ENCODE results near the gene PSRC1. TPM values are rescaled to one million over a fixed set of nuclear protein-coding genes. Genes with fewer than 3 reads are reported as not detected.

PSRC1 gene
- total and polyA plus RNA-seq, 2 donors (not counting 3 experiments of a cell fraction or from before 2014, with no cell fraction given), result 25.0 to 29.3 TPM

DNA sequence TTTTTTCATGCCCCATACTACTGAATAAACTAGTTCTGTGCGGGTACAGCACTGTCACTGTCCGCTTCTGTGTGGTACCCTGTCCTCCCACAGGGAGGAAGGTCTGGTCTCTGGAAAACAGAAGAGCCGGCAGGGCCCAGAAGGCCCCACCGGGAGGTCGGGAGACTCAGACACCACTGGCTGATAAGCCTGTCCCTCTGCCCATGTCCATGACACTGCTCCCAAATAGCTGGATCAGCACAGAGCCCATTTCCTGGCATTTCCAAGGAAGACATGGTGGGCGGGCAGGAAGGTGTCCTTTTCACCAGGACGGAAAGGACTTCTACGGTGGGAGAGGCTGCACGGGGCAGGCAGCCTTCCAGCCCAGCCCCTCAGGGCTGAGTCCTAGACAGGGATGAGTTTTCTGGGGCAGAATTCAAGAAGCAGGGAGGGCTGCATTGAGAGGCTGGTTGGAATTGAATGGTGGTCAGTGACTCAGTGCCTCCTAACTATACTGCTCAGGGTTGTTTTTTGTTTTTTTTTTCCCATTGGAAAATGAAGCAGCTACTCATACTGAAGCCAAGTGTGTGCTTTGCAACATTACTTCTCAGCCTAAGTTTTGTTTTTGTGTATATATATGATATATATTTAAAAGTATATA, 7.1 kb downstream of the PSRC1 start:
- H3K4me3 ChIP-seq (replicated peaks in 1 of 3; ENCODE audit: insufficient read depth in 1 of 3, low read depth in 1 of 3, low read length in 3 of 3), result no peak overlapping the region
- POLR2A ChIA-PET, result no interaction called here
- intact Hi-C loops (cut with micrococcal nuclease) (loop anchor here (10.0 kb wide), 1 partner anchor 209 kb away; the partner anchor contains the start of gene ATXN7L2), dilution Hi-C loops (cut with MboI; ENCODE audit: extremely low pct_ligation_motif_present, low sequenced_read_pairs) (no loop called here)
- H3K4me2 ChIP-seq (ENCODE audit: insufficient read depth, low read length), result no peak overlapping the region
- BruUV-seq (replicated peaks), result no TSS peak
- no peak overlapping the region for H3K27ac ChIP-seq (ENCODE audit: insufficient read depth, low read depth, low read length)
- FAIRE-seq (no peak), DNase-seq (ENCODE audit: low read depth, low spot score) (no peak)
- no peak for TF ChIP-seq POLR2A (IDR thresholded peaks at IDR 0.05; ENCODE audit: low read depth, low read length)
- TF ChIP-seq POLR2AphosphoS5 (IDR thresholded peaks at IDR 0.05; ENCODE audit: insufficient read depth, low read depth, low read length), result no peak
- TF ChIP-seq, protein P1, sequence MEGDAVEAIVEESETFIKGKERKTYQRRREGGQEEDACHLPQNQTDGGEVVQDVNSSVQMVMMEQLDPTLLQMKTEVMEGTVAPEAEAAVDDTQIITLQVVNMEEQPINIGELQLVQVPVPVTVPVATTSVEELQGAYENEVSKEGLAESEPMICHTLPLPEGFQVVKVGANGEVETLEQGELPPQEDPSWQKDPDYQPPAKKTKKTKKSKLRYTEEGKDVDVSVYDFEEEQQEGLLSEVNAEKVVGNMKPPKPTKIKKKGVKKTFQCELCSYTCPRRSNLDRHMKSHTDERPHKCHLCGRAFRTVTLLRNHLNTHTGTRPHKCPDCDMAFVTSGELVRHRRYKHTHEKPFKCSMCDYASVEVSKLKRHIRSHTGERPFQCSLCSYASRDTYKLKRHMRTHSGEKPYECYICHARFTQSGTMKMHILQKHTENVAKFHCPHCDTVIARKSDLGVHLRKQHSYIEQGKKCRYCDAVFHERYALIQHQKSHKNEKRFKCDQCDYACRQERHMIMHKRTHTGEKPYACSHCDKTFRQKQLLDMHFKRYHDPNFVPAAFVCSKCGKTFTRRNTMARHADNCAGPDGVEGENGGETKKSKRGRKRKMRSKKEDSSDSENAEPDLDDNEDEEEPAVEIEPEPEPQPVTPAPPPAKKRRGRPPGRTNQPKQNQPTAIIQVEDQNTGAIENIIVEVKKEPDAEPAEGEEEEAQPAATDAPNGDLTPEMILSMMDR (IDR thresholded peaks at IDR 0.05; ENCODE audit: extremely low read depth in 1 of 2, insufficient read depth in 1 of 2, low read depth in 1 of 2, low read length in 2 of 2), result no peak
- TF ChIP-seq MYC (IDR thresholded peaks at IDR 0.05; ENCODE audit: low read depth, low read length), result no peak
- TF ChIP-seq JUN (IDR thresholded peaks at IDR 0.05; ENCODE audit: borderline replicate concordance, insufficient read depth, insufficient read length, low read depth), result no peak
- TF ChIP-seq, protein P2, sequence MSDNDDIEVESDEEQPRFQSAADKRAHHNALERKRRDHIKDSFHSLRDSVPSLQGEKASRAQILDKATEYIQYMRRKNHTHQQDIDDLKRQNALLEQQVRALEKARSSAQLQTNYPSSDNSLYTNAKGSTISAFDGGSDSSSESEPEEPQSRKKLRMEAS (IDR thresholded peaks at IDR 0.05; ENCODE audit: insufficient read depth, insufficient read length), result no peak
- TF ChIP-seq EZH2 (IDR thresholded peaks at IDR 0.05; ENCODE audit: borderline replicate concordance, low read depth, low read length, severe bottlenecking), result no peak
- no peak for TF ChIP-seq FOS (IDR thresholded peaks at IDR 0.05; ENCODE audit: borderline replicate concordance, insufficient read depth, low read length)
- no peak for TF ChIP-seq GATA2 (IDR thresholded peaks at IDR 0.05; ENCODE audit: insufficient read depth, insufficient read length, low read depth, low read length)
- no peaks in the 10 kb centered on the region for H3K9me1 ChIP-seq (replicated peaks; ENCODE audit: control insufficient read depth, extremely low read depth, insufficient read depth, low read length)
- no peaks in the 10 kb centered on the region for H3K4me1 ChIP-seq (ENCODE audit: control insufficient read depth, extremely low read depth, insufficient read depth, low read length)
- H2AFZ ChIP-seq (ENCODE audit: low read depth, low read length), result no peak overlapping the region
- no peaks in the 10 kb centered on the region for H4K20me1 ChIP-seq (replicated peaks; ENCODE audit: control insufficient read depth, extremely low read depth, insufficient read depth, low read length)
- CTCF ChIA-PET, result interaction anchor here (0.7 to 4.8 kb wide), 6 partner anchors 10 to 257 kb away, joined by 3 to 282 read pairs (median 7); partner anchors contain the start of gene SORT1
- H3K9me3 ChIP-seq (replicated peaks; ENCODE audit: control insufficient read depth, insufficient read depth, low read length), result no peaks in the 10 kb centered on the region
- no peaks in the 10 kb centered on the region for H3K36me3 ChIP-seq (ENCODE audit: control insufficient read depth in 2 of 2, extremely low read depth in 1 of 2, insufficient read depth in 2 of 2, low read length in 2 of 2)
- H3K79me2 ChIP-seq (ENCODE audit: control insufficient read depth, insufficient read depth, low read length), result no peaks in the 10 kb centered on the region
- H3K27me3 ChIP-seq (ENCODE audit: control insufficient read depth in 2 of 2, insufficient read depth in 2 of 2, low read length in 2 of 2), result no peaks in the 10 kb centered on the region
- H3K9ac ChIP-seq (replicated peaks; ENCODE audit: extremely low read depth, insufficient read depth, low read length), result no peak overlapping the region

All from endothelial cell of umbilical vein (primary cell).